Glomerular endothelial cell (primary cell): ENCODE measurements around the gene STAP2. TPM values are rescaled to one million over a fixed set of nuclear protein-coding genes. Genes with fewer than 3 reads are reported as not detected.
"Not testable (repeated sequence)": the region's sequence is repeated elsewhere in the genome, so short reads cannot be mapped to it uniquely, and the experiment has no call there.

ENCODE experiments used
- DNase-seq: peaks from one replicate; pipeline ENCODE4 v3.0.0-alpha.2; 2011; ENCODE audit warnings: low read depth, low spot score; ENCODE audit errors: extremely low read depth
- total RNA-seq: library from RNA; depleted of rRNA; stranded (reverse); fragments of >200 nt; gene quantifications from 2 replicates; pipeline ENCODE4 v1.2.3, GENCODE V29; 2015

STAP2 gene
- total RNA-seq, 1 donor from 2014 or later, result 29.3 TPM

DNA sequence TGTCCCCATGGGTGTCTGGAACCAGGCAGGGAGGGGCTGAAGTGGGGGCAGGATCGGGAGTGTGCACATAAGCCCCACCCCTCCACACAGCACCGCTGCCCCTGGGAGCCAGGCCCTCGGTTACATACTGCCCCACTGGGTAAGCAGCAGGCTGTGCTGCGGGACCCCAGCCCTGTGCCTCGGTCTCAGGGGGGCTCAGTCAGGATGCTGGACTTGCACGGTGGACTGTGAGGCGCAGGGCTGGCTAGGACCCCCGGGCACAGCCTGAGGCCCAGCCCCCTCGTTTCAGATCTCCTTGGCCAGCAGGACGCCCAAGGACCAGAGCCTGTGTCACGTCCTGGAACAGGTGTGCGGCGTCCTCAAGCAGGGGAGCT, 21.0 kb upstream of the STAP2 start:
- no peak for DNase-seq

DNA sequence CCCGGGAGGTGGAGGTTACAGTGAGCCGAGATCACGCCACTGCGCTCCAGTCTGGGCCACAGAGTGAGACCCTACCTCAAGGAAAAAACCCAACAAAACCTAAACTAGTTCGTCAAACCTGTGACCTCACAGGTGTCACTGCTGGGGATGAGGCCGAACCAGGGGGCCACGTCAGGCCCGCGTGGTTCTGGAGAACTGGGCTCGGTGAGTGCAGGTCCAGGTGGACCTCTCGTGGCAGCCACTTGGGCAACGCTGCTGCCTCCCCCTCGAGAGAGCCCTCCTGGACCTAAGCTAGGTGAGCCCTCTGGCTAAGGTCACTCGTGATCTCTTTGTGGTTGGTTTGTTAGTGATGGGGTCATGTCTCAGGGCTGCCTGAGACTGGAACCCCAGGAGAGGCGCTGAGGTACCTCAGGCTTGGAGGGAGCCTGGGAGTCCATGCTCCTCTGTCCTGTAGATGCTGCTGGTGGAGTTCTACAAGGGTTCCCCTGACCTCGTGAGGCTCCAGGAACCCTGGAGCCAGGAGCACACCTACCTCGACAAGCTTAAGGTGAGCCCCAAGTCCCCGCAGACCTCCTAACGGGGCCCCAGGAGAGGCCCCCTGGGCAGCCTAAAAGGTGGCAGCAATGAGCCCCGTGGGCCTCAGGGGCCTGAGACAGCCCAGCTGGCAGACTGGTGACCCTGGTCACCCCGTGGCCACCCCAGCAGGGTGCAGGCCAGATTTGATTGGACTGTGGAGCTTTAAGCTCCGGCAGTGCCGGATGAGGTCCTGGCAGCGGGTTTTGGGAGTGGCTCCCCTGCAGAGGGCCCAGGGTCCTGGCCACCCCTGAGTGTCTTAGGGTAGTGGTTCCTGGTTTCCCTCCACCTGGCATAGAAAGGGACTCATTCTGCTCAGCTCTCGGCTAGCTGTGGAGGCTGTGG, 20.3 kb upstream of the STAP2 start:
- no peak for DNase-seq

DNA sequence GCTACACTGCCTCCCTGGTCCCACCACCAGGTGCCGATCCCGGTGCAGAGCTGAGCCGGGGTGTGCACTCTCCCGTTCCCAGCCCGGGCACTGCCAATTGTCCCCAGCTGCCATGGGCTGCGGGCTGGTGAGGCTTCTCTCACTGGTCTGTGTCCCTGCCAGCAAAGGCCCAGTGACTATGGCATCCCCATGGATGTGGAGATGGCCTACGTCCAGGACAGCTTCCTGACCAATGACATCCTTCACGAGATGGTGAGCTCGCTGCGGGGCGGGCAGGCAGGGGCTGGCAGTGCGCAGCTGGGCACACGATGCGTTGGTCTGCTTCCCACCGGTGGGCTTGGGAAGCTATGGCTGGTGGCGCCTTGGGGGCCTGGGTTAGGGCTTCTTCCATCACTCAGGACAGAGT, 19.3 kb upstream of the STAP2 start:
- DNase-seq, result no peak

DNA sequence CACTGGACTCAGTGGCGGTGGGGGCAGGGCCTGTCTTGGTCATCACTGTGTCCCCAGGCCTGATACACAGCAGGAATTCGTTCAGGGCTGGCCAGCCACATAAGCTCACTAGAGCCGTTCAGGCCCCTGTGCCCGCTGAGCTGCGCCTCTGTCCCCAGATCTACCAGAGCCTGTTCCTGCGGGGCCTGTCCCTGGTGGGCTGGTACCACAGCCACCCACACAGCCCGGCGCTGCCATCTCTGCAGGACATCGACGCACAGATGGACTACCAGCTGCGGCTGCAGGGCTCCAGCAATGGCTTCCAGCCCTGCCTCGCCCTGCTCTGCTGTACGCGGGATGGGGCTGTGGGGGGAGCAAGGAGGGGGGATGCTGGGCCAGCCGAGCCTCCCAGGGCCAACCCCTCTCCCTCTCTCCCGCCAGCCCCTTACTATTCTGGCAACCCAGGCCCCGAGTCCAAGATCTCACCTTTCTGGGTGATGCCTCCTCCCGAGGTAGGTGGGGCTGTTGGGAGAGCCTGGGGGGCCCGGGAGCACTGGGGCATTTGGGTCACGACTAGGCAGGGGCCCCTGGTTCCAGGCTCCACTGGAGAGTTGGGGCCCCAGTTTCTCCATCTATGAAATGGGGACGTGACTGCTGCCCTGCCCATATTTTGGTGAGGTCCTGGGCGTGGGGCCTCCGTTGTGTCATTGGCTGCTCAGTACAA, 18.6 kb upstream of the STAP2 start:
- DNase-seq, result no peak

DNA sequence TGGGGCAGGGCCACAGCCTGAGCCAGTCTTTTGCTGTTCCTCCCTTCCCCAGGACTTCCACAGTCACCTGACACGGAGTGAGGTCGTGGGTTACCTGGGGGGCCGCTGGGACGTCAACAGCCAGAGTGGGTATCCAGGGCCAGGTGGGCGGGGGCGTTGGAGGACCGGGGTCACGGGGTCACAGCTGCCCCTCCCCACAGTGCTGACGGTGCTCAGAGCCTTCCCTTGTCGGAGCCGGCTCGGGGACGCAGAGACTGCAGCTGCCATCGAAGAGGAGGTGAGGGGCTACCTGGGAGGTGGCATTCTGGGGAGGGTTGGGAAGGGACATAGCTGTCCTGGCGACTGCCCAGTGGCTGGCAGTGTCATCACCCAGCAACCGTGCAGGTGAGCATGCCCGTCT, 16.3 kb upstream of the STAP2 start:
- no peak for DNase-seq

DNA sequence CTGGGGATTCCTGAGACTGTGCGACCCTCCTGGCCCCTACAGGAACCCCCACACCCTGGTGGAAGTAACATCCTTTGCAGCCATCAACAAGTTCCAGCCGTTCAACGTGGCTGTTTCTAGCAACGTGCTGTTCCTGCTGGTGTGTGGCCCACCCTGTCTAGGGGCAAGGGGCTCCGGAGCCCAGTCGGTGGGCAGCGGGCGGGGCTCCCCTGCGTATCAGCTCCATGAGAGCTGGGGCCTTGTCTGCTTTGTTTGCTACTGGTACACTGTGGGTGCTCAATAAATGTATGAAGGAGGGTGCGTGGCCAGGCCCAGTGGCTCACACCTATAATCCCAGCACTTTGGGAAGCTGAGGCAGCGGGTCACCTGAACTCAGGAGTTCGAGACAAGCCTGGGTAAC, 15.7 kb upstream of the STAP2 start:
- no peak for DNase-seq

DNA sequence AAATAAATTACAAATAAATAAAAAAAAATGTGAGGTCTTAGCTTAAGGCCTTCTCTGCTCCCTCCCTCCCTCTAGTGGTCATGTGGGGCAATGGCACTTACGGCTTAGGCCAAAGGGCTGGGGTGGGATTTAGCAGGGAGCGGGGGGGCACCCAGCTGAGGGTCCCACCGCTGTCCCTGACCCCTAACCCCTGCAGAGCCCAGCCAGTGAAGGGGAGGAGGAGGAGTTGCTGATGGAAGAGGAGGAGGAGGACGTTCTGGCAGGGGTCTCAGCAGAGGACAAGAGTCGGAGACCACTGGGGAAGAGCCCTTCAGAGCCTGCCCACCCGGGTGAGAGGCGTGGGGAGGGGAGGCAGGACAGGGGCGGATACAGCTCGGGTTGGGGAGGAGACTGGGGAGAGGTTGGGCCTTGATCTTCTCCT, 14.1 kb upstream of the STAP2 start:
- no peak for DNase-seq

DNA sequence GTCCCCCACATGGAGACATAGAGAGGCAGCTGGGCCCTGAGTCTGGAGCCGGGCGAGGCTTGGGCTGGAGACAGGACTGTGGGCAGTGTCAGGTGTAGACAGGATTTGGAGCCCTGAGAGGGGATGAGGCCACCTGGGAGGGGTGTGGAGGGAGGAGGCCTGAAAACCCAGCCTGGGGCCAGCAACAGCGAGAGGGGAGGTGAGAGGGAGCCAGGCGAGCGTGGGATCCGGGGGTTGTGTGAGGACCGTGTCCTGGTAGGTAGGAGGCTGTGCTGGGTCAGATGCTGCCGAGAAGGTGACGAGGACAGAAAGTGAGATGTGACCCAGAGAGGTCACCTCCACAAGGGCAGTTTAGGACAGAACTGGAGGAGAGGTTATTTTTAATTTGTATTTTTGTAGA, 12.1 kb upstream of the STAP2 start:
- no peak for DNase-seq

DNA sequence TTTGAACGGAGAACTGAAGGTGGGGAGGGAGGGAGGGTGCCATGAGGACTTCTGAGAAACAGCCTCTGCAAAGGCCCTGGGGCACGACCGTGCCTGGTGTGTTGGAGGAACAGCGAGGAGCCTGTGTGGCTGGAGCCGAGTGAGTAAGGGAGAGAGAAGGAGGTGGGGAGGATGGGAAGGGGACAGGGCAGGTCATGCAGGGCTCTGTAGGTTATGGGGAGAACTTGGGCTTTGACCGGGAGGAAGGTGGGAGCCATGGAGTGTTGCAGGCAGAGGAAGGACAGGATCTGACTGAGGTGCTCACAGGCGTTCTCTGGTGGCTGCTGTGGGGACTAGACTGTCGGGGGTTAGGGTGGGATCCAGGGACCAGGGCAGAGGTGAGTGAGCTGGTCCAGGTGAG, 11.5 kb upstream of the STAP2 start:
- DNase-seq, result no peak

DNA sequence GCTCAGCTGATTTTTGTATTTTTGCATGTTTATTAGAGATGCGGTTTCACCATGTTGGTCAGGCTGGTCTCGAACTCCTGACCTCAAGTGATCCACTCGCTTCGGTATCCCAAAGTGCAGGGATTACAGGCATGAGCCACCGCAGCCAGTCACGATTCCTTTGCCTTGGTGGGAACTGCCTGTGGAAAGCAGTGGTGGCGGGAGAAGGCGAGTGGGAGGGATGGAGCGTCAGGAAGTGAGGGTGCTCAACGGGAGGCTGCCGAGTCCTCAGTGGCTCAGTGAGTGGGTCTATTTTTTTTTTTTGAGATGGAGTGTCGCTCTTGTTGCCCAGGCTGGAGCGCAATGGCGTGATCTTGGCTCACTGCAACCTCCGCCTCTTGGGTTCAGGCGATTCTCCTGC, 10.6 kb upstream of the STAP2 start:
- not testable (repeated sequence) for DNase-seq

DNA sequence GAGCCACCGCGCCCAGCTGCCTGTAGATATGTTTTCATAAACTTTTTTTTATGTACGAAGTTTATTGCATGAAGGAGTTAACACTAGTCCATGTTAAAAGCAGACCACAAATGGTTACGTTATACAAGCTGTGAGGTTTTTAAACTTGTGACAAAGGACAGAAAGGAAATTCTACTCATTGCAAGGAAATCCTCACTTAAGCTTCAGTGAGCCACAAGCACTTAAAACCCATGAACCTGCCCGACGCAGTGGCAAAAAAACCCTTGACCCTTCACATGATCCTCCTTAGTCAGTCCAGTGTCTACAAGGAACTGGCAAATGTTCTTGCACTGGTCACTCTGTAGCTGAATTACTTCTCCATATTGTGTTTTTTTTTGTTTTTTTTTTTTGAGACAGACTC, 8.9 kb upstream of the STAP2 start:
- no peak for DNase-seq

DNA sequence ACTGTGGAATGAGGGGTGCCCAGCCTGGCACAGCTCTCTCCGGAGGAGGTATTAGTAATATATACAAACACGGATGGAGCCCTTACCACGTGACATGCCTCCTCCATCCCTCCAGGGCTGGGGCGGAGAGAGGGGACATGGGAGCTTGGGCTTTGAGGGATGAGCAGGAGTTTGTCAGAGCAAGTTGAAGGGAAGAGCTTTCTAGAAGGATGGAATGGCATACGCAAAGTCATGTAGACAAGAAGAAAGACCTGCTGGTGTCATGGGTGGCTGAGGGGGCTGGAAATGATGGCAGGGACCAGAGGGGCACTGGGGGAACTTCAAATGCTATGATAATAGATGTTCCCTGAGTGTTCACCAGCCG, 7.4 kb upstream of the STAP2 start:
- no peak for DNase-seq

DNA sequence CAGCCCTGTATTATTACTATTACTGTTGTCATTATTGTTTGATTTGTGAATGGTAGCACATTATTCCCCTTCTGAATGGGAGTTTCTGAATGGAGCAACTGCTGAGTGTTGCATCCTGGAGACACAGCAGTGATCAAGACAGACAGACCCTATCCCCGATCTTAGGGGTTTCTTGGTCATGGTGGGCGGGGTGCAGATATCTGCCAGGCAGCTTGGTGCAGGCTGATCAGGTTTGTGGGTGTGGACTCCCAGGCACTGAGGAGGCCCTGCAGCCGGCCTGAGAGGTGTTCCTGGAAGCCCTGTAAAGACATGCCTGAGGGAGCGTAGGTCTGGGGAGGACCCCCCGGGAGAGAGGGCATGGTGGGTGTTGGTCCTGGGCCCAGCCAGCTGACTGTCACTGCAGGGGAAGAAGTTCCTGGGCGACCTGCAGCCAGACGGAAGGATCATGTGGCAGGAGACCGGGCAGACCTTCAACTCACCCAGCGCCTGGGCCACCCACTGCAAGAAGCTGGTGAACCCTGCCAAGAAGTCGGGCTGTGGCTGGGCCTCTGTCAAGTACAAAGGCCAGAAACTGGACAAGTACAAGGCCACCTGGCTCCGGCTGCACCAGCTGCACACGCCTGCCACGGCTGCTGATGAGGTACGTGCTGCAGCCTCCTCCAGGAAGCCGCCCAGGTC, 6.9 kb upstream of the STAP2 start:
- no peak for DNase-seq

DNA sequence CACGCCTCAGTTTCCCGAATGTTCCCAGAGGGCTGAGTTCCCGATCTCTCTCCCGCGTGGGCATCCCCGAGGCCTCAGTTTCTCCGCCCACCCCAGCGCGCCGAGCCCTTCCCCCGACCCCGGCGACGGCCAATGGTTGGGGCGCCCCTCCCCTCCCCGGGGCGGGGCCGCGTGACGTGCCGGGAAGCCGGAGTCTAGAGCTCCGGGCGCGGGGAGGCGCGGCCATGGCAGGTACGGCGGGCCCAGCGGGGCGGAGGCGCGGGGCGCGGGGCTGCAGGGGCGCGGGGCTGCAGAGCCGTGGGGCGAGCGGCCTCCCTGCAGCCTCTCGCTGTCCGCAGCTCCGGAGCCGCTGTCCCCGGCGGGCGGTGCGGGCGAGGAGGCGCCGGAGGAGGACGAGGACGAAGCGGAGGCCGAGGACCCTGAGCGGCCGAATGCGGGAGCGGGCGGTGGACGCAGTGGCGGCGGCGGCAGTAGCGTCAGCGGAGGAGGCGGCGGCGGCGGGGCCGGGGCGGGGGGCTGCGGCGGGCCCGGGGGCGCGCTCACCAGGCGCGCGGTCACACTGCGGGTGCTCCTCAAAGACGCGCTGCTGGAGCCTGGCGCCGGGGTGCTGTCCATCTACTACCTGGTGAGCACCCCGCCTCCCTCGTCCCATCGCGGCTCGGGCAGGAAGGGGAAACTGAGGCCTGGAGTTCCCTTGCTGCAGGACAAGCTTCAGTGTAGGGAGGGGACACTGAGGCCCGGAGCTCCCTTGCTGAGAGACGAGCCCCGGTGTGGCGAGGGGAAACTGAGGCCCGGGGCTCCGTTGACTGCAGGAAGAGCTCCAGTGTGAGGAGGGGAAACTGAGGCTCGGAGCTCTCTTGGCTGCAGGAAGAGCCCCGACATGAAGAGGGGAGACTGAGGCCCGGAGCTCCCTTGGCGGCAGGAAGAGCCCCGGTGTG, 5.0 kb upstream of the STAP2 start, which contains the start of gene MPND:
Gene MPND (plus strand): TSS at position 193 of the 938 bp plus-strand sequence. CDS start 32 bp downstream, at position 225.
- DNase-seq, result no peak

DNA sequence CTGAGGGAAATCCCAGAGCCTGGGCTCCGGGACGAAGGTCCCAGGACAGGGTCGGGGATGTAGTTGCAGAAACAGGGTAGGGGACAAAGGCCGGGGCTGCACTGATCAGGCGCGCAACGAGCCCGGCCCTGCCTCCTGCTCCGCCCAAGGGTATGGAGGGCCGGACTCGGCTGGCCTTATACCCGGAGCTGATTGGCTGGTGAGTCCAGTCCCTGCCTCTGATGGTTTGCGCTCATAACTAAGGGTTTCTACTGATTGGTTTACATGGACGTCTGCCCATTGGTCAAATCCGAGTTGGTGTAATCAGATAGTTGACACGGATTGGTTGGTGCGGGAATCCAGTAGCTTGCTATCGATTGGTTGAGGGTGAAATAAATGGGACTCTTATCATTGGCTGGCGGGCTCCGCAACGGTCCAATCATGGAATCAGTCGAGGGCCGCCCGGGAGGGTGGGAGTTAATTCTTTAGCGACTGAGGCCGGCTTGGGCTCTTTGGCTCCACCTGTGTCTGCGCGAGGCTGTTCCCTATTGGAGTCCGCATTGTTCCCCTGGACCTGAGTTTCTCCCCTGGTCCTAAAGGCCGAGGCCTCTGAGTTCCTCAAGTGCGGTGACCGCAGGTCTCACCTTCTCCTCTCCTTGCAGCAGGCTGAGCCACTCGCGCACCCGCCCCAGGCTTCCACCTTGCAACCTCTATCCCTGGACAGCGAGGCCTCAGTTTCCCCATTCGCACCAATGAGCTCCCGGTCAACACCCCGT, 4.2 kb upstream of the STAP2 start:
- peak; percentile 100 for DNase-seq

DNA sequence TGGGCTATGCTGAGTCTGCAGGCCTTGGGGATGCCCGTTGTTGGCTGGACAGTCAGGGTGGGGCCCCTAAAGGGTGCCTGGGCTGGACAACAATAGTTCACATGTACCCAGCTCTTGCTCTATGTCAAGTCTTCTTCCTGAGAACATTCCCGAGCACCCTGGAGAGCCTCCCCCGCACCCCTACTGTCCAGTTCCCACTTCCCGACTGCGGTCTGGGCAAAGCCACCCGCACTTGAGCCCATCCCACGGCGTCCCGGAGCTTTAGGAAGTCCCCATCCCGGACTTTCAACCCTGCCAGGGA, 3.6 kb upstream of the STAP2 start:
- no peak for DNase-seq

DNA sequence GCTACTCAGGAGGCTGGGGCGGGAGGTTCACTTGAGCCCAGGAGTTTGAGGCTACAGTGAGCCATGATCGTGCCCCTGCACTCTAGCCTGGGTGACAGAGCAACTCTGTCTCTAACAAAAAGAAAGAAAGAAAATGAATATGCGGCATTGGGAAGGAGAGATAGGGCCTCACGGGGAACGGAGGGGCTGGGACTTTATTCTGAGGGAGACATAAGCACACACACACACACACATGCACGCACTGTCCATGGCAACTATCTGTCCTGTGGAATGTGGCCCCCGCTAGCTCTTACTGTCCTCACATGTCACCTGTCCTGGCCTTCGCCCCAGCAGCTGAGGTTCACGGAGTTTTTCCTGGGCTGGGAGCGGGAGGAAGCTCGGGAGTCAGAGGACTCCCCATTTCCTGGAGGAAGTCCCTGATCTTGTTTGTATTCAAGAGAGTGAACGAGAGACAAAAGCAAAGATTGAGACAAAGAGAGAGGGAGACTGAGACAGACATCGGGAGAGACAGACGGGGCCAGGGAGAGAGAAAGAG, 654 bp downstream of the STAP2 start:
- no peak for DNase-seq

DNA sequence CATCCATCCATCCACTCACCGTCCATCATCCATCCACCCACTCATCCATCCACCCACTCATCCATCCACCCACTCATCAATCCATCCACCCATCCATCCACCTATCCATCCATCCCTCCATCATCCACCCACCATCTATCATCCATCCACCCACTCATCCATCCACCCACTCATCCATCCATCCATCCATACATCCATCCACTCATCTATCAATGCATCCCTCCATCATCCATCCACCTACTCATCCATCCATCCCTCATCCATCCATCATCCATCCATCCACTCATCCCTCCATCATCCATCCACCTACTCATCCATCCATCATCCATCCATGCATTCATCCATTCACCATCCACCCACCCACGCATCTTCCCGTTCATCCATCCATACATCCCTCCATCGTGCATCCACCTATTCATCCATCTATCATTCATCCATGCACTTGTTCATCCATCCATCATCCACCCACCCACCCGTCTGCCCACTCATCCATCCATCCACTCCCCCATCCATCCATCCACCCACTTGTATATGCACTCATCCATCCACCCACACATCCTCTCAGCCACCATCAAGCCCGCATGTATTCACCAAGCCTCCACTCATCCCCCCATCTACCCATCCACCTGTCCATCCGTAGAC, 3.6 kb downstream of the STAP2 start:
- no peak for DNase-seq

DNA sequence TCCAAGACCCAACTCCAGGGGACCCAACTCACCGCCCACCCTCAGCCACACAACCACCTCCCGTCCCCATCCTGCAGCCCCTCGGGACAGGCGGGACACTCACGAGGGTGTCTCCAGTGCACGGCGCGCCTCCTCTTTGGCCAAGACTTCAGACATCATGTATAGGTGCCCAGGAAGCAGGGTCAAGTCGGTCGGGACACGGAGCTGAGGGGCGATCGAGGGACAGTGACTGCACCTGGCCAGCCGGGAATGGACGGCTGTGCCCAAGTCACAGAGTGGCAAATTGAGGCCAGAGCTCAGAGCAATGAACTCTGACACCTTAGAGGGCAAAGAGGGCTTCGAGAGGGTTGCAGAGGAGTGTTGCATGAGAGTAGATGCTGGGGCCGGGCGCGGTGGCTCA, 8.8 kb downstream of the STAP2 start:
- no peak for DNase-seq
